ENCODE data around the gene NDOR1. TPM values are rescaled to one million over a fixed set of nuclear protein-coding genes. Genes with fewer than 3 reads are reported as not detected.
A peak's percentile ranks its signal among the peaks of the same experiment; 100 is the strongest.

Gene NDOR1
- total RNA-seq, 4 donors from 2014 or later, result 5.3 to 11.2 (median 7.7) TPM

- WGBS, 2 donors, result 80 to 82% methylated on average over 1 to 11 of the region's 22 CpGs
- H3K27me3 ChIP-seq, result no peaks in the 10 kb centered on the region
- no peak for DNase-seq
- H3K4me3 ChIP-seq, result no peak overlapping the region
- intact Hi-C loops (cut with DNase I), result no loop called here
- TF ChIP-seq, protein P1, sequence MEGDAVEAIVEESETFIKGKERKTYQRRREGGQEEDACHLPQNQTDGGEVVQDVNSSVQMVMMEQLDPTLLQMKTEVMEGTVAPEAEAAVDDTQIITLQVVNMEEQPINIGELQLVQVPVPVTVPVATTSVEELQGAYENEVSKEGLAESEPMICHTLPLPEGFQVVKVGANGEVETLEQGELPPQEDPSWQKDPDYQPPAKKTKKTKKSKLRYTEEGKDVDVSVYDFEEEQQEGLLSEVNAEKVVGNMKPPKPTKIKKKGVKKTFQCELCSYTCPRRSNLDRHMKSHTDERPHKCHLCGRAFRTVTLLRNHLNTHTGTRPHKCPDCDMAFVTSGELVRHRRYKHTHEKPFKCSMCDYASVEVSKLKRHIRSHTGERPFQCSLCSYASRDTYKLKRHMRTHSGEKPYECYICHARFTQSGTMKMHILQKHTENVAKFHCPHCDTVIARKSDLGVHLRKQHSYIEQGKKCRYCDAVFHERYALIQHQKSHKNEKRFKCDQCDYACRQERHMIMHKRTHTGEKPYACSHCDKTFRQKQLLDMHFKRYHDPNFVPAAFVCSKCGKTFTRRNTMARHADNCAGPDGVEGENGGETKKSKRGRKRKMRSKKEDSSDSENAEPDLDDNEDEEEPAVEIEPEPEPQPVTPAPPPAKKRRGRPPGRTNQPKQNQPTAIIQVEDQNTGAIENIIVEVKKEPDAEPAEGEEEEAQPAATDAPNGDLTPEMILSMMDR (IDR thresholded peaks at IDR 0.05), result no peak
- TF ChIP-seq POLR2A (IDR thresholded peaks at IDR 0.05), result no peak
- H3K36me3 ChIP-seq, result peaks cover 12 to 48% (median 18%) of the 10 kb centered on the region in 3 donors
- no peak overlapping the region for H3K27ac ChIP-seq
- peaks cover 56 to 82% (median 57%) of the 10 kb centered on the region in 3 donors for H3K4me1 ChIP-seq
- no peaks in the 10 kb centered on the region for H3K9me3 ChIP-seq
Observed at GRCh38 chr9:137191691-137192447, 13.6 kb upstream of the NDOR1 start.

- Histone ChIP-seq H3K4me3 (no peak overlapping the region), H3K27ac (no peak overlapping the region), H3K27me3 (no peaks in the 10 kb centered on the region), H3K4me1 (peaks cover 54 to 82% (median 55%) of the 10 kb centered on the region in 3 donors), H3K36me3 (peaks cover 12 to 42% (median 15%) of the 10 kb centered on the region in 3 donors), H3K9me3 (no peaks in the 10 kb centered on the region)
- WGBS, 2 donors, result 74 to 95% methylated on average over 9 of the region's 10 CpGs
- no peak for DNase-seq
- intact Hi-C loops (cut with DNase I), result no loop called here
- TF ChIP-seq, protein P1 (IDR thresholded peaks at IDR 0.05), result no peak
- no peak for TF ChIP-seq POLR2A (IDR thresholded peaks at IDR 0.05)
Observed at GRCh38 chr9:137192448-137192780, 13.1 kb upstream of the NDOR1 start.

GRCh38 chr9:137192859-137193258, 12.6 kb upstream of the NDOR1 start:
- TF ChIP-seq POLR2A (IDR thresholded peaks at IDR 0.05), result no peak
- TF ChIP-seq, protein P1 (IDR thresholded peaks at IDR 0.05), result no peak
- Histone ChIP-seq H3K27ac (no peak overlapping the region), H3K4me3 (no peak overlapping the region), H3K27me3 (no peaks in the 10 kb centered on the region), H3K9me3 (no peaks in the 10 kb centered on the region), H3K4me1 (peaks cover 54 to 82% (median 55%) of the 10 kb centered on the region in 3 donors), H3K36me3 (peaks cover 12 to 41% (median 15%) of the 10 kb centered on the region in 3 donors)
- no CpG with 5 or more reads among the region's 2 CpGs for WGBS, 2 donors
- DNase-seq, result no peak
- intact Hi-C loops (cut with DNase I), result no loop called here

DNA sequence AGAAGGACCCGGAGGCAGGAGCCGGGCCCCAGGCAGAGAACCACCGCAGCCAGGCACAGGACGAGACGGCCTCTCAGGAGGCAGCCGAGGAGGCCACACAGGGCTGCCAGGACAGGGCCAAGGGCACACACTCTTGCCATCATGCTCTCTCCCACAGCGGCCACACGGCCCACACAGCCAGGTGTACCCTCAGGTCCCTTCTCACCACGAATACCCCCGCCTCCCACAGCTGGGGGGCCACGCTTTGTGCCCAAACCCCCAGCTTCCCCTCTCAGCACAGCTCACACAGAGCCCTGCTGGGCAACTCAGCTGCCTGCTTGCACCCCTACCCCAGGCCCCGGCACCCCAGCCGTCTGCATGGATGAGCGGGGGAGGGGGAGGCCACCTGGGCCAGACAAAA, 11.7 kb upstream of the NDOR1 start:
- TF ChIP-seq POLR2A (IDR thresholded peaks at IDR 0.05), result no peak
- TF ChIP-seq, protein P1 (IDR thresholded peaks at IDR 0.05), result no peak
- peaks cover 12 to 41% (median 15%) of the 10 kb centered on the region in 3 donors for H3K36me3 ChIP-seq
- DNase-seq, result no peak
- H3K4me3 ChIP-seq, result no peak overlapping the region
- WGBS, 2 donors, result 60 to 84% methylated on average over 1 to 5 of the region's 14 CpGs
- intact Hi-C loops (cut with DNase I), result no loop called here
- H3K27ac ChIP-seq, result peak overlapping the region in 3 of 4 donors; percentile 74 to 87 (median 86)
- H3K4me1 ChIP-seq, result peaks cover 61 to 88% (median 63%) of the 10 kb centered on the region in 3 donors
- H3K27me3 ChIP-seq, result no peaks in the 10 kb centered on the region
- no peaks in the 10 kb centered on the region for H3K9me3 ChIP-seq

- TF ChIP-seq, protein P1 (IDR thresholded peaks at IDR 0.05), result no peak
- TF ChIP-seq POLR2A (IDR thresholded peaks at IDR 0.05), result no peak
- no CpG with 5 or more reads among the region's 16 CpGs for WGBS, 2 donors
- peak overlapping the region in 3 of 4 donors; percentile 74 to 87 (median 86) for H3K27ac ChIP-seq
Observed at GRCh38 chr9:137194388-137194787, 11.1 kb upstream of the NDOR1 start.

More at GRCh38 chr9:137194388-137194787, 11.1 kb upstream of the NDOR1 start:
- intact Hi-C loops (cut with DNase I), result no loop called here
- peak overlapping the region; percentile 6 to 44 (median 27) for H3K4me3 ChIP-seq
- H3K9me3 ChIP-seq, result no peaks in the 10 kb centered on the region
- peaks cover 64 to 90% (median 66%) of the 10 kb centered on the region in 3 donors for H3K4me1 ChIP-seq
- peaks cover 12 to 41% (median 15%) of the 10 kb centered on the region in 3 donors for H3K36me3 ChIP-seq
- no peak for DNase-seq
- H3K27me3 ChIP-seq, result no peaks in the 10 kb centered on the region
